HepG2 (cell line): ENCODE data around the gene MYO7B. TPM values are rescaled to one million over a fixed set of nuclear protein-coding genes. Genes with fewer than 3 reads are reported as not detected.

ENCODE experiments used
- ATAC-seq: fragments of 200-7000 bp; cut with Tn5 transposase; 3 replicates; pipeline ENCODE4 v1.9.1; 2020; ENCODE audit warnings: mild to moderate bottlenecking, moderate library complexity
- BruUV-seq: library from RNA; stranded (reverse); fragments of 400-500 nt; replicated peaks from 2 replicates; lab custom pipeline; 2021; lab: Mats Ljungman, UMichigan
- CTCF ChIA-PET: fragments of 300-600 bp; formaldehyde crosslinking; extraction: SDS; loops from one replicate; lab custom pipeline; 2021; ENCODE audit warnings: low total read pairs, inconsistent platforms, low intra/inter-chr PET ratio; lab: Yijun Ruan, JAX
- POLR2A ChIA-PET: fragments of 350-600 bp; sonication (Branson Sonifier 250); formaldehyde crosslinking; loops from one replicate; lab custom pipeline; 2020; ENCODE audit warnings: antibody characterized with exemption, inconsistent platforms; lab: Yijun Ruan, JAX
- DNase-seq: peaks from one replicate; pipeline ENCODE4 v3.0.0-alpha.2; 2015; ENCODE audit warnings: low spot score
- FAIRE-seq: peaks from 3 replicates; lab custom pipeline; 2011; peaks lifted over from hg19 to GRCh38; lab: Jason Lieb, UNC
- H2AFZ ChIP-seq: one replicate; pipeline ENCODE4 v1.6.1; 2011; ENCODE audit warnings: low read length, inconsistent platforms
- H3K27ac ChIP-seq: fragments of 300-600 bp; 3 replicates; pipeline ENCODE4 v1.8.0; 2011; ENCODE audit warnings: mixed run types, mild to moderate bottlenecking, mixed read lengths, low read length, inconsistent platforms; ENCODE audit not compliant: insufficient read depth; ENCODE audit errors: extremely low read length
- H3K27me3 ChIP-seq, 2 experiments: fragments of 200-600 bp in 1 of 2; 2 replicates in 1 of 2; 3 replicates in 1 of 2; pipeline versions ENCODE4 v1.6.0 to v1.8.0; 2011; ENCODE audit warnings: low read length in 2 of 2, mild to moderate bottlenecking in 2 of 2, moderate library complexity in 2 of 2, inconsistent platforms in 1 of 2; ENCODE audit not compliant: insufficient read depth in 2 of 2, control insufficient read depth in 1 of 2
- H3K36me3 ChIP-seq, 2 experiments: fragments of 200-600 bp in 1 of 2; replicated peaks in 1 of 2; 2 replicates in 1 of 2; 3 replicates in 1 of 2; pipeline versions ENCODE4 v1.5.1 to v1.8.0; 2011; ENCODE audit warnings: low read length in 2 of 2, inconsistent platforms in 1 of 2; ENCODE audit not compliant: insufficient read depth in 2 of 2, control insufficient read depth in 1 of 2
- H3K4me1 ChIP-seq: 2 replicates; pipeline ENCODE4 v1.5.1; 2012; ENCODE audit warnings: low read length, inconsistent platforms; ENCODE audit not compliant: insufficient read depth
- H3K4me2 ChIP-seq: 2 replicates; pipeline ENCODE4 v1.6.0; 2011; ENCODE audit warnings: low read depth, low read length, inconsistent platforms
- H3K4me3 ChIP-seq, 3 experiments: fragments of 200-600 bp in 1 of 3; sonication (generic), shearing (Covaris generic) in 1 of 3; replicated peaks in 1 of 3; 2 replicates each; pipeline ENCODE4 v1.5.1; 2011 to 2016; ENCODE audit warnings: low read length in 3 of 3, inconsistent platforms in 2 of 3, low read depth in 2 of 3, mild to moderate bottlenecking in 2 of 3, control low read depth in 1 of 3, mixed read lengths in 1 of 3; ENCODE audit not compliant: insufficient read depth in 1 of 3
- H3K79me2 ChIP-seq: one replicate; pipeline ENCODE4 v1.6.1; 2011; ENCODE audit warnings: low read length, inconsistent platforms; ENCODE audit not compliant: insufficient read depth
- H3K9ac ChIP-seq: 2 replicates; pipeline ENCODE4 v1.6.0; 2011; ENCODE audit warnings: mild to moderate bottlenecking, low read depth, low read length, inconsistent platforms; ENCODE audit not compliant: insufficient read depth
- H3K9me3 ChIP-seq: 2 replicates; pipeline ENCODE4 v1.5.1; 2012; ENCODE audit warnings: mild to moderate bottlenecking, low read length
- H4K20me1 ChIP-seq: 2 replicates; pipeline ENCODE4 v1.6.0; 2011; ENCODE audit warnings: inconsistent platforms, mild to moderate bottlenecking, low read length, moderate library complexity; ENCODE audit not compliant: insufficient read depth
- CHD2 ChIP-seq: IDR thresholded peaks from 2 replicates; pipeline ENCODE4 v1.6.1; 2011; ENCODE audit warnings: low read depth, low read length, improper control_type of control experiment
- HNRNPUL1 ChIP-seq: fragments of 200-400 bp; formaldehyde crosslinking; IDR thresholded peaks from 2 replicates; pipeline ENCODE4 v1.6.1; 2017; ENCODE audit warnings: low read depth, mild to moderate bottlenecking, low read length, moderate library complexity
- RARA ChIP-seq: IDR thresholded peaks from 2 replicates; pipeline ENCODE4 v1.6.1; 2016; ENCODE audit warnings: missing genetic modification reagents, missing compliant biosample characterization
- TMF1 ChIP-seq: sonication (generic); formaldehyde crosslinking; IDR thresholded peaks from 2 replicates; pipeline ENCODE4 v1.8.1; 2022; ENCODE audit warnings: low read depth, missing genetic modification reagents
- TOPORS ChIP-seq: sonication (generic); formaldehyde crosslinking; IDR thresholded peaks from 2 replicates; pipeline ENCODE4 v1.8.0; 2023; ENCODE audit warnings: mild to moderate bottlenecking, missing genetic modification reagents
- TSC22D2 ChIP-seq: sonication (generic); formaldehyde crosslinking; IDR thresholded peaks from 2 replicates; pipeline ENCODE4 v1.5.1; 2020; ENCODE audit warnings: missing genetic modification reagents, mild to moderate bottlenecking, borderline replicate concordance
- ZNF569 ChIP-seq: sonication (generic); formaldehyde crosslinking; IDR thresholded peaks from 2 replicates; pipeline ENCODE4 v1.5.0; 2020; ENCODE audit warnings: mild to moderate bottlenecking, missing genetic modification reagents, moderate library complexity, borderline replicate concordance
- in situ Hi-C: cut with HindIII; loops from 2 replicates; pipeline ENCODE4 v1.10.0; 2017; ENCODE audit warnings: low pct_unique_long_range_greater_than_20kb; ENCODE audit not compliant: extremely low pct_ligation_motif_present
- intact Hi-C: fragments of 100-400 bp; cut with micrococcal nuclease; formaldehyde crosslinking; loops from one replicate; pipeline ENCODE4 v1.10.0; 2022; ENCODE audit not compliant: unreplicated experiment
- polyA plus RNA-seq, 8 experiments: library from polyadenylated mRNA; depleted of rRNA in 3 of 8; stranded (reverse) in 7 of 8; unstranded in 1 of 8; fragments of >200 nt; fragmentation: Illumina TruSeq in 4 of 8; extraction: Trizol in 4 of 8; gene quantifications; 2 replicates each; pipeline versions ENCODE4 v1.2.1 to v1.2.3, GENCODE V29; 2011 to 2016; ENCODE audit warnings: low read depth in 4 of 8, missing spikeins in 1 of 8, mixed read lengths in 1 of 8; ENCODE audit not compliant: insufficient read depth in 1 of 8
- total RNA-seq, 5 experiments: library from RNA; depleted of rRNA; stranded (reverse); fragments of >200 nt; fragmentation: Illumina TruSeq; extraction: Trizol; gene quantifications; 2 replicates each; pipeline ENCODE4 v1.2.3, GENCODE V29; 2016; ENCODE audit warnings: low read depth in 1 of 5
- TF ChIP-seq, protein P1 (sequence below): sonication (generic); formaldehyde crosslinking; IDR thresholded peaks from 2 replicates; pipeline ENCODE4 v1.5.0; 2020; ENCODE audit warnings: mild to moderate bottlenecking, low read depth, missing genetic modification reagents, borderline replicate concordance
- TF ChIP-seq, protein P2 (sequence below): sonication (generic); formaldehyde crosslinking; IDR thresholded peaks from 2 replicates; pipeline ENCODE4 v1.8.0; 2022; ENCODE audit warnings: mild to moderate bottlenecking, missing genetic modification reagents
- TF ChIP-seq, protein P3 (sequence below): sonication (generic); formaldehyde crosslinking; IDR thresholded peaks from 2 replicates; pipeline ENCODE4 v1.4.0; 2020; ENCODE audit warnings: mild to moderate bottlenecking, missing genetic modification reagents
- TF ChIP-seq, protein P4 (sequence below): sonication (generic); formaldehyde crosslinking; IDR thresholded peaks from 2 replicates; pipeline ENCODE4 v1.5.1; 2020; ENCODE audit warnings: missing genetic modification reagents, mild to moderate bottlenecking, borderline replicate concordance
- TF ChIP-seq, protein P5 (sequence below): sonication (generic); formaldehyde crosslinking; IDR thresholded peaks from 2 replicates; pipeline ENCODE4 v1.4.0; 2020; ENCODE audit warnings: missing genetic modification reagents, borderline replicate concordance

MYO7B gene
- total and polyA plus RNA-seq, 2 of the 13 experiments (the other 11 are each of a cell fraction or from before 2014, with no cell fraction given): not detected

DNA sequence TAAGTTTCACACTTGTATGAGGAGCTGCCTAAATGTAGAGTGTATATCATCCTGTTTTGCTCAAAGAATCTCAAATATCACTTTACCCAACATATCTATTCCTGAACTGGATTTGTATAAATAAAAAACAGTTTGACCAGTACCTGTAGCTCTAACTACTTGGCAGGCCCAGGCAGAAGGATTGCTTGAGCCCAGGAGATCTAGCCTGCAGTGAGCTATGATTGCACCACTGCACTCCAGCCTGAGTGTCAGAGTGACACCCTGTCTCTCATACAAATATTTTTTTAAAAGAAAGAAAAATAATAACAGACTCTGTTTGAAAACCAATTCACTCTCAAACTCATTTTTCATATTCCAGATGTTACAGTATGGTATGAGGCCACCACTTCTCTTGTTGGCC is 147.6 kb downstream of the MYO7B start:
- ATAC-seq (no peak), FAIRE-seq (no peak), DNase-seq (no peak)
- Histone ChIP-seq H3K27me3 (peaks cover 7 to 56% of the 10 kb centered on the region in 2 experiments), H3K4me2 (no peak overlapping the region), H3K4me3 (no peak overlapping the region), H3K79me2 (no peaks in the 10 kb centered on the region), H4K20me1 (no peaks in the 10 kb centered on the region), H3K9me3 (no peaks in the 10 kb centered on the region), H3K9ac (no peak overlapping the region), H3K27ac (no peak overlapping the region), H3K36me3 (no peaks in the 10 kb centered on the region), H3K4me1 (peaks cover 15% of the 10 kb centered on the region), H2AFZ (no peak overlapping the region)
- intact Hi-C loops (no loop called here), in situ Hi-C loops (no loop called here)
- ChIA-PET POLR2A (no interaction called here), CTCF (no interaction called here)
- BruUV-seq: no TSS peak
- no peak for TF ChIP-seq TMF1
- no peak for TF ChIP-seq ZNF569 (CRISPR knock-in tag)
- no peak for TF ChIP-seq HNRNPUL1
- TF ChIP-seq, protein P1, sequence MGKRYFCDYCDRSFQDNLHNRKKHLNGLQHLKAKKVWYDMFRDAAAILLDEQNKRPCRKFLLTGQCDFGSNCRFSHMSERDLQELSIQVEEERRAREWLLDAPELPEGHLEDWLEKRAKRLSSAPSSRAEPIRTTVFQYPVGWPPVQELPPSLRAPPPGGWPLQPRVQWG (CRISPR knock-in tag): no peak
- no peak for TF ChIP-seq CHD2
- no peak for TF ChIP-seq TSC22D2 (CRISPR knock-in tag)
- TF ChIP-seq, protein P2, sequence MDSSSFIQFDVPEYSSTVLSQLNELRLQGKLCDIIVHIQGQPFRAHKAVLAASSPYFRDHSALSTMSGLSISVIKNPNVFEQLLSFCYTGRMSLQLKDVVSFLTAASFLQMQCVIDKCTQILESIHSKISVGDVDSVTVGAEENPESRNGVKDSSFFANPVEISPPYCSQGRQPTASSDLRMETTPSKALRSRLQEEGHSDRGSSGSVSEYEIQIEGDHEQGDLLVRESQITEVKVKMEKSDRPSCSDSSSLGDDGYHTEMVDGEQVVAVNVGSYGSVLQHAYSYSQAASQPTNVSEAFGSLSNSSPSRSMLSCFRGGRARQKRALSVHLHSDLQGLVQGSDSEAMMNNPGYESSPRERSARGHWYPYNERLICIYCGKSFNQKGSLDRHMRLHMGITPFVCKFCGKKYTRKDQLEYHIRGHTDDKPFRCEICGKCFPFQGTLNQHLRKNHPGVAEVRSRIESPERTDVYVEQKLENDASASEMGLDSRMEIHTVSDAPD: no peak
- no peak for TF ChIP-seq TOPORS (CRISPR knock-in tag)
- TF ChIP-seq, protein P3, sequence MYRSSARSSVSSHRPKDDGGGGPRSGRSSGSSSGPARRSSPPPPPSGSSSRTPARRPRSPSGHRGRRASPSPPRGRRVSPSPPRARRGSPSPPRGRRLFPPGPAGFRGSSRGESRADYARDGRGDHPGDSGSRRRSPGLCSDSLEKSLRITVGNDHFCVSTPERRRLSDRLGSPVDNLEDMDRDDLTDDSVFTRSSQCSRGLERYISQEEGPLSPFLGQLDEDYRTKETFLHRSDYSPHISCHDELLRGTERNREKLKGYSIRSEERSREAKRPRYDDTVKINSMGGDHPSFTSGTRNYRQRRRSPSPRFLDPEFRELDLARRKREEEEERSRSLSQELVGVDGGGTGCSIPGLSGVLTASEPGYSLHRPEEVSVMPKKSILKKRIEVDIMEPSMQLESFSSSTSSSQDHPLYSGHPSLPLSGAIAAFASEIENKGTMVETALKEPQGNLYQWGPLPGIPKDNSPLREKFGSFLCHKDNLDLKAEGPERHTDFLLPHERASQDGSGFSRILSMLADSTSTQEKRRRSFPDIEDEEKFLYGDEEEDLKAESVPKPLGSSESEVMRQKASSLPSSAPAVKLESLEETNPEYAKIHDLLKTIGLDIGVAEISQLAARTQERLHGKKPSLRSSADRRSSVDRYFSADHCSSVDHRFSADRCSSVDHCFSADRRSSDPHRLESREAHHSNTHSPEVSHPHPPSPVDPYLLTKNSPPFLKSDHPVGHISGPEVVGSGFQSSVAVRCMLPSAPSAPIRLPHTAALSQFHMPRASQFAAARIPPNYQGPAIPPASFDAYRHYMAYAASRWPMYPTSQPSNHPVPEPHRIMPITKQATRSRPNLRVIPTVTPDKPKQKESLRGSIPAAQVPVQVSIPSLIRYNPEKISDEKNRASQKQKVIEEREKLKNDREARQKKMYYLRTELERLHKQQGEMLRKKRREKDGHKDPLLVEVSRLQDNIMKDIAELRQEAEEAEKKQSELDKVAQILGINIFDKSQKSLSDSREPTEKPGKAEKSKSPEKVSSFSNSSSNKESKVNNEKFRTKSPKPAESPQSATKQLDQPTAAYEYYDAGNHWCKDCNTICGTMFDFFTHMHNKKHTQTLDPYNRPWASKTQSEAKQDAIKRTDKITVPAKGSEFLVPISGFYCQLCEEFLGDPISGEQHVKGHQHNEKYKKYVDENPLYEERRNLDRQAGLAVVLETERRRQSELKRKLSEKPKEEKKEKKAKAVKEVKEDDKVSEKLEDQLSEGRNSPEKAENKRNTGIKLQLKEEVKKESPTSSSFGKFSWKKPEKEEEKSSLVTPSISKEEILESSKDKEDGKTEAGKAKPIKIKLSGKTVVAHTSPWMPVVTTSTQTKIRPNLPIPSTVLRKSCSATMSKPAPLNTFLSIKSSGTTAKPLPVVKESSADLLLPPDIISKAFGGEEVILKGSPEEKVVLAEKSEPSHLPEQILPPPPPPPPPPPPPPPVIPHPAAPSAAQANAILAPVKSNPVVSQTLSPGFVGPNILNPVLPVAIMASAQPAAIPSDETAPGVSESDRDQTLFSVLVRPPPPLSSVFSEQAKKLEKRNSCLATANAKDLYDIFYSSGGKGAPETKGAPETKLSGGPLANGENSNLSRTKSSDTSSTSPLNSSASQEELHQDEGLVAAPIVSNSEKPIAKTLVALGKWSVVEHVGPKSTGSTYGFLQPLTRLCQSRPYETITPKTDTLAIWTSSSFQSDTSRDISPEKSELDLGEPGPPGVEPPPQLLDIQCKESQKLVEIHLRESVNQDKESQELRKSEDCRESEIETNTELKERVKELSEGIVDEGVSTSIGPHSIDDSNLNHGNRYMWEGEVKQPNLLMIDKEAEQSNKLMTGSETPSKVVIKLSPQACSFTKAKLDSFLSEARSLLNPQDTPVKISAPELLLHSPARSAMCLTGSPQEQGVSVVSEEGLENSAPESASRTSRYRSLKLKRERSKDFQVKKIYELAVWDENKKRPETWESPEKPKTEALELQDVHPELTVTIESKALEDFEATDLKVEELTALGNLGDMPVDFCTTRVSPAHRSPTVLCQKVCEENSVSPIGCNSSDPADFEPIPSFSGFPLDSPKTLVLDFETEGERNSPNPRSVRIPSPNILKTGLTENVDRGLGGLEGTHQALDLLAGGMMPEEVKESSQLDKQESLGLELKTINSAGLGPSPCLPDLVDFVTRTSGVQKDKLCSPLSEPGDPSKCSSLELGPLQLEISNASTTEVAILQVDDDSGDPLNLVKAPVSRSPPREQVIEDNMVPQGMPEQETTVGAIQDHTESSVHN (CRISPR knock-in tag): no peak
- no peak for TF ChIP-seq RARA (CRISPR knock-in tag)
- TF ChIP-seq, protein P4, sequence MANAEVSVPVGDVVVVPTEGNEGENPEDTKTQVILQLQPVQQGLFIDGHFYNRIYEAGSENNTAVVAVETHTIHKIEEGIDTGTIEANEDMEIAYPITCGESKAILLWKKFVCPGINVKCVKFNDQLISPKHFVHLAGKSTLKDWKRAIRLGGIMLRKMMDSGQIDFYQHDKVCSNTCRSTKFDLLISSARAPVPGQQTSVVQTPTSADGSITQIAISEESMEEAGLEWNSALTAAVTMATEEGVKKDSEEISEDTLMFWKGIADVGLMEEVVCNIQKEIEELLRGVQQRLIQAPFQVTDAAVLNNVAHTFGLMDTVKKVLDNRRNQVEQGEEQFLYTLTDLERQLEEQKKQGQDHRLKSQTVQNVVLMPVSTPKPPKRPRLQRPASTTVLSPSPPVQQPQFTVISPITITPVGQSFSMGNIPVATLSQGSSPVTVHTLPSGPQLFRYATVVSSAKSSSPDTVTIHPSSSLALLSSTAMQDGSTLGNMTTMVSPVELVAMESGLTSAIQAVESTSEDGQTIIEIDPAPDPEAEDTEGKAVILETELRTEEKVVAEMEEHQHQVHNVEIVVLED (CRISPR knock-in tag): no peak
- TF ChIP-seq, protein P5, sequence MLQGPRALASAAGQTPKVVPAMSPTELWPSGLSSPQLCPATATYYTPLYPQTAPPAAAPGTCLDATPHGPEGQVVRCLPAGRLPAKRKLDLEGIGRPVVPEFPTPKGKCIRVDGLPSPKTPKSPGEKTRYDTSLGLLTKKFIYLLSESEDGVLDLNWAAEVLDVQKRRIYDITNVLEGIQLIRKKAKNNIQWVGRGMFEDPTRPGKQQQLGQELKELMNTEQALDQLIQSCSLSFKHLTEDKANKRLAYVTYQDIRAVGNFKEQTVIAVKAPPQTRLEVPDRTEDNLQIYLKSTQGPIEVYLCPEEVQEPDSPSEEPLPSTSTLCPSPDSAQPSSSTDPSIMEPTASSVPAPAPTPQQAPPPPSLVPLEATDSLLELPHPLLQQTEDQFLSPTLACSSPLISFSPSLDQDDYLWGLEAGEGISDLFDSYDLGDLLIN (CRISPR knock-in tag): no peak
